Brain microvascular endothelial cell (primary cell): Measurements from ENCODE around the gene USB1.

Experiments used
- DNase-seq: peaks from one replicate; pipeline ENCODE4 v3.0.0-alpha.2; 2020
- H3K27ac ChIP-seq: fragments of 250-450 bp; sonication (Bioruptor Pico); 2 replicates; pipeline ENCODE4 v1.5.1; 2020; ENCODE audit warnings: mild to moderate bottlenecking, moderate library complexity
- H3K27me3 ChIP-seq: fragments of 250-450 bp; sonication (Bioruptor Pico); replicated peaks from 2 replicates; pipeline ENCODE4 v1.5.1; 2020; ENCODE audit warnings: mild to moderate bottlenecking
- H3K36me3 ChIP-seq: fragments of 250-450 bp; sonication (Bioruptor Pico); replicated peaks from 2 replicates; pipeline ENCODE4 v1.5.1; 2020; ENCODE audit warnings: mild to moderate bottlenecking
- H3K4me3 ChIP-seq: 2 replicates; pipeline ENCODE4 v1.5.1; 2011; ENCODE audit warnings: low read depth, mild to moderate bottlenecking, control low read depth, low read length, moderate library complexity
- CTCF ChIP-seq: IDR thresholded peaks from 2 replicates; pipeline ENCODE4 v1.5.1; 2011; ENCODE audit warnings: low read depth, mild to moderate bottlenecking, moderate library complexity, low read length, control low read depth, inconsistent platforms; ENCODE audit errors: missing control alignments
- in situ Hi-C: cut with HindIII; loops from 2 replicates; pipeline ENCODE4 v1.10.0; 2017; ENCODE audit warnings: low sequenced_read_pairs, low pct_ligation_motif_present

The USB1 gene

GRCh38 chr16:58024486-58025350 lies 23.5 kb downstream of the USB1 start:
- no peak overlapping the region for H3K27ac ChIP-seq
- in situ Hi-C loops: no loop called here
- no peak for DNase-seq

DNA sequence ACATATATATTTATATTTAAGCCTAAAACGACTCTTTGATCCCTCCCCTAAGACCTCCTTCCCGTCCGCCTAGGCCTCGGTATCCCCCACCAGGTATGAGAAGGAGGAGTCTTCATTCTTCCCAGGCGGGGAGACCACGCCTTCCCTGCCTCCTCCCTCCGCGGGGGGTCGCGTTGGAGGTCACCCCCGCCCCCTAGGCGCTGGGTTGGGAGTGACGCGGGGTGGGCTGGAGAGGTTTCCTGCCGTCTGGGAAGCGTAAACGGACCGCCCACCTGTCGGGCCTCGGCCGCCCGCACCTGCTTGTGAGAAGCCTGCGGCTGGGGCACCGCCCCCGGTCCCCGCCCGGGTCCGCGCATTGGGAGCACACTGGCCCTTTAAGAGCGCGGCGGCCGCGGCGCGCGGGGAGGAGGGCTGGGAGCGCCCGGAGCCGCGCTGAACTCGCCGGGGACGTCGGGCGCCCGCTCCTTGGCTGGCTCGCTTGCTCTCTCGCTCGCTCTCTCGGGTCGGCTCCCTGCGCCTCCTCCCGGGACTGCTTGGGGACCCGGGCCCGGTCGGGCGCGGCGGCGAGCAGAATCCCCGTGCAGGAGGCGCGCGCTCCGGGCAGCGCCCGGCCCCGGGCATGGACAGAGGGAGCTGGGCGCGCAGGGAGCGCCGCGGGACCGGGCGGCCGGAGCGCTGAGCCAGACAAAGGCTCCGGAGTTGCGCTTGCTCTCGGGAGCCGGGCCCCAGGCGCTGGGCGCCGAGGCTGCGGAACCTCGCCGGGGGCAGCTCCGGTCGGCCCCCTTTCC lies 24.3 kb downstream of the USB1 start, which contains the start of gene MMP15:
Gene MMP15, plus strand, starts transcription at position 404 of the 788 bp plus-strand sequence. CDS start 597 bp downstream, outside the sequence.
- TF ChIP-seq CTCF: no peak
- Histone ChIP-seq H3K27me3 (peaks cover 12% of the 10 kb centered on the region), H3K27ac (no peak within 1 kb of the TSS), H3K4me3 (peak within 1 kb of the TSS; percentile 52), H3K36me3 (no peaks in the 10 kb centered on the region)
- in situ Hi-C loops: no loop called here
- peak; percentile 28 for DNase-seq

More at GRCh38 chr16:58024486-58025350, 23.5 kb downstream of the USB1 start:
- H3K4me3 ChIP-seq: peak overlapping the region; percentile 52
- TF ChIP-seq CTCF: no peak
- H3K36me3 ChIP-seq: peaks cover 3% of the 10 kb centered on the region
- peaks cover 12% of the 10 kb centered on the region for H3K27me3 ChIP-seq

DNA sequence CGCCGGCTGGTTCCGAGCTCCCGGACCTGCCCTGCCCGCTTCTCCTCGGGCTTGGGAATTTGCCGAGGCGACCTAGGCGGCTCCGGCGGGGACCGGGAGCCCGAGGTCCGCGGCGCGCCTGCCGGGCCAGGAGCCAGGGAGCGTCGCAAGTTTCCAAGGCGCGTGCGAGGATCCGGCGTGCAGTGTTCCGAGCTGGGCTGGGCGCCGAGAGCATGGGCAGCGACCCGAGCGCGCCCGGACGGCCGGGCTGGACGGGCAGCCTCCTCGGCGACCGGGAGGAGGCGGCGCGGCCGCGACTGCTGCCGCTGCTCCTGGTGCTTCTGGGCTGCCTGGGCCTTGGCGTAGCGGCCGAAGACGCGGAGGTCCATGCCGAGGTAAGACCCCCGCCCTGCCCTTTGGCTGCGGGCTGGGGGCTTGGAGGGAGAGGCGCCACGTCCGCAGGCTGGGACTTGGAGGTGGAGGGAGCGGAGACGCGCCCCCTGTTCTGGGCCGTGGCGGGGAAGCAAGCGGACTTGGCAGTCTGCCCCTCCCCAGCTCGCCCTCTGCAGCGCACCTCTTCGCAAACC lies 25.0 kb downstream of the USB1 start:
- Histone ChIP-seq H3K27ac (no peak overlapping the region), H3K4me3 (peak overlapping the region; percentile 52), H3K27me3 (peaks cover 12% of the 10 kb centered on the region), H3K36me3 (no peaks in the 10 kb centered on the region)
- peak; percentile 9 for DNase-seq
- no peak for TF ChIP-seq CTCF
- in situ Hi-C loops: no loop called here

DNA sequence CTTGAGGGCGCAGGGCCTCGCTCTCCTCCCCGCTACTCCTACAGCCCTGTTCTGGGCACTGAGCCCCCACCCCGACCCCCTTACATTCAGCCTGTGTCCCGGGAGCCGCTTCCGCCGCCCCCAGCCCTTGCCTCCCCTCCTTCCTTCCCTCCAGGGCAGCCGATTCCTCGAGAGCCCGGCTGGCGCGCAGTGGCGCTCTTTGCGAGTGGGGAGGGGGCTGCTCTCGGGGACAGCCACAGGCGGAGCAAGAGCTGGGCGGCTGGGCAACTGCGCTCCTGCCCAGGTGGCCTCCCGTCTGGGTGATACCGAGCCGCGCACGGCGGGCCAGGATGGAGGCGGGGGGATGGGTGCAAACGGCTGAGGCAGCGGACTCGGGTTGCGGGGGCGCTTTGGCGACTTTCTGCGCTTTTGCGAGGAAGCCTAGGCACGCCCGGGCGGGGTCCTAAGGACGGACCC lies 25.5 kb downstream of the USB1 start:
- Histone ChIP-seq H3K4me3 (peak overlapping the region; percentile 52), H3K27ac (no peak overlapping the region), H3K27me3 (peaks cover 12% of the 10 kb centered on the region), H3K36me3 (no peaks in the 10 kb centered on the region)
- no peak for TF ChIP-seq CTCF
- in situ Hi-C loops: no loop called here
- DNase-seq: no peak

- peak overlapping the region; percentile 52 for H3K4me3 ChIP-seq
- no peaks in the 10 kb centered on the region for H3K36me3 ChIP-seq
- no peak for DNase-seq
Measured at GRCh38 chr16:58027161-58027915, 26.1 kb downstream of the USB1 start.

More at GRCh38 chr16:58027161-58027915, 26.1 kb downstream of the USB1 start:
- no peak overlapping the region for H3K27ac ChIP-seq
- H3K27me3 ChIP-seq: peaks cover 12% of the 10 kb centered on the region
- in situ Hi-C loops: no loop called here
- no peak for TF ChIP-seq CTCF
